Prostate gland (tissue), 2 donors: ENCODE data around the gene ANGPTL8. TPM values are rescaled to one million over a fixed set of nuclear protein-coding genes. Genes with fewer than 3 reads are reported as not detected.

Experiments
- DNase-seq: peaks from one replicate; pipeline ENCODE4 v3.0.0-alpha.2; 2019; ENCODE audit warnings: low spot score
- H3K27ac ChIP-seq, 2 donors: fragments of 200-600 bp; sonication (generic); 2 replicates each; pipeline ENCODE4 v1.5.1; 2017 to 2019
- H3K27me3 ChIP-seq: fragments of 200-600 bp; sonication (generic); replicated peaks from 2 replicates; pipeline ENCODE4 v1.5.1; 2019; ENCODE audit not compliant: insufficient read depth
- H3K36me3 ChIP-seq, 2 donors: fragments of 200-600 bp; sonication (generic); 1 replicate in 1 of 2; 2 replicates in 1 of 2; pipeline versions ENCODE4 v1.5.1 to v1.8.1; 2017 to 2019
- H3K4me1 ChIP-seq: fragments of 200-600 bp; sonication (generic); replicated peaks from 2 replicates; pipeline ENCODE4 v1.5.1; 2019
- H3K4me3 ChIP-seq, 2 donors: fragments of 200-600 bp; sonication (generic); 2 replicates each; pipeline ENCODE4 v1.5.1; 2017 to 2019
- H3K9me3 ChIP-seq: fragments of 200-600 bp; sonication (generic); 2 replicates; pipeline ENCODE4 v1.5.1; 2017
- CTCF ChIP-seq, 4 experiments: fragments of 200-600 bp in 2 of 4; fragments of 450-650 bp in 2 of 4; sonication (generic) in 2 of 4; IDR thresholded peaks; 1 replicate in 3 of 4; 2 replicates in 1 of 4; pipeline ENCODE4 v1.5.1; 2016 to 2019; ENCODE audit warnings: antibody characterized with exemption in 4 of 4, mild to moderate bottlenecking in 2 of 4, moderate library complexity in 2 of 4
- POLR2A ChIP-seq: fragments of 450-650 bp; IDR thresholded peaks from one replicate; pipeline ENCODE4 v1.6.1; 2016; ENCODE audit warnings: antibody characterized with exemption, mild to moderate bottlenecking
- POLR2AphosphoS5 ChIP-seq: sonication (generic); formaldehyde crosslinking; IDR thresholded peaks from one replicate; pipeline ENCODE4 v1.6.1; 2017; ENCODE audit warnings: antibody characterized with exemption
- WGBS: methylation state at CpG from one replicate; pipeline ENCODE4 v1.1.5; 2018; 5-methylcytosine and 5-hydroxymethylcytosine counted together
- intact Hi-C: fragments of 100-400 bp; cut with DNase I; formaldehyde crosslinking; loops from one replicate; pipeline ENCODE4 v1.14.2; 2022
- total RNA-seq, 2 donors: library from RNA; depleted of rRNA; stranded (reverse); fragments of >200 nt; gene quantifications; one replicate each; pipeline ENCODE4 v1.1.0, GENCODE V29; 2016

ANGPTL8 gene
- total RNA-seq, 2 donors from 2014 or later, result not detected

- H3K27me3 ChIP-seq, result no peaks in the 10 kb centered on the region
- no peaks in the 10 kb centered on the region for H3K9me3 ChIP-seq
- H3K36me3 ChIP-seq, result no peaks in the 10 kb centered on the region
- WGBS, result 36% methylated on average over 13 of the region's 17 CpGs
- H3K27ac ChIP-seq, result peak overlapping the region; percentile 74 to 85
- H3K4me1 ChIP-seq, result no peaks in the 10 kb centered on the region
- intact Hi-C loops, result loop anchor here (1.0 to 5.0 kb wide), 3 partner anchors 66 to 266 kb away; no protein-coding TSS in a partner anchor
- peak; percentile 34 for DNase-seq
- TF ChIP-seq CTCF (IDR thresholded peaks at IDR 0.05), result peak; percentile 79 to 94 (median 82)
- TF ChIP-seq POLR2A, result no peak
- no peak overlapping the region for H3K4me3 ChIP-seq
These were observed 36.0 kb upstream of the ANGPTL8 start for GRCh38 chr19:11203194-11204075.

GRCh38 chr19:11204076-11204602 lies 35.3 kb upstream of the ANGPTL8 start:
- no peak overlapping the region for H3K4me3 ChIP-seq
- 76% methylated on average over 9 of the region's 9 CpGs for WGBS
- H3K27ac ChIP-seq, result peak overlapping the region; percentile 74 to 85
- H3K36me3 ChIP-seq, result no peaks in the 10 kb centered on the region
- no peaks in the 10 kb centered on the region for H3K9me3 ChIP-seq
- no peaks in the 10 kb centered on the region for H3K27me3 ChIP-seq
- TF ChIP-seq CTCF (IDR thresholded peaks at IDR 0.05) (peak in 1 of 4 experiments; percentile 8), POLR2A (no peak), POLR2AphosphoS5 (no peak)
- DNase-seq, result no peak
- H3K4me1 ChIP-seq, result no peaks in the 10 kb centered on the region
- intact Hi-C loops, result loop anchor here (1.0 to 5.0 kb wide), 3 partner anchors 67 to 267 kb away; no protein-coding TSS in a partner anchor

- 42% methylated on average over 5 of the region's 5 CpGs for WGBS
- H3K4me1 ChIP-seq, result no peaks in the 10 kb centered on the region
- H3K27ac ChIP-seq, result peak overlapping the region; percentile 74 to 85
These were observed 34.5 kb upstream of the ANGPTL8 start for GRCh38 chr19:11204943-11205349.

GRCh38 chr19:11205939-11206570 lies 33.4 kb upstream of the ANGPTL8 start:
- Histone ChIP-seq H3K36me3 (no peaks in the 10 kb centered on the region), H3K4me3 (no peak overlapping the region), H3K27ac (no peak overlapping the region), H3K9me3 (no peaks in the 10 kb centered on the region), H3K4me1 (no peaks in the 10 kb centered on the region), H3K27me3 (no peaks in the 10 kb centered on the region)
- TF ChIP-seq POLR2AphosphoS5 (no peak), POLR2A (no peak), CTCF (IDR thresholded peaks at IDR 0.05) (no peak)
- intact Hi-C loops, result loop anchor here (2.0 kb wide), 1 partner anchor 173 kb away; no protein-coding TSS in a partner anchor
- no peak for DNase-seq
- WGBS, result 79% methylated on average over 9 of the region's 9 CpGs

More at GRCh38 chr19:11204943-11205349, 34.5 kb upstream of the ANGPTL8 start:
- Histone ChIP-seq H3K9me3 (no peaks in the 10 kb centered on the region), H3K36me3 (no peaks in the 10 kb centered on the region), H3K4me3 (no peak overlapping the region), H3K27me3 (no peaks in the 10 kb centered on the region)
- no peak for TF ChIP-seq CTCF (IDR thresholded peaks at IDR 0.05)
- no peak for TF ChIP-seq POLR2AphosphoS5
- TF ChIP-seq POLR2A, result no peak
- intact Hi-C loops, result loop anchor here (1.0 to 5.0 kb wide), 3 partner anchors 68 to 268 kb away; no protein-coding TSS in a partner anchor
- DNase-seq, result no peak
